Activated T-cell treated with anti-CD3 and anti-CD28 coated beads, Interleukin-2, amount 50 U/mL, for 4 hours (primary cell): Measurements from ENCODE around the gene GATA3. TPM values are rescaled to one million over a fixed set of nuclear protein-coding genes. Genes with fewer than 3 reads are reported as not detected.

Source experiments
- ATAC-seq, 2 donors: fragments of 200-7000 bp; cut with Tn5 transposase; one replicate each; pipeline ENCODE4 v1.10.0; 2021
- DNase-seq: peaks from one replicate; pipeline ENCODE4 v3.0.0-alpha.2; 2020
- H3K27me3 Mint-ChIP-seq: one replicate; pipeline ENCODE4 v1.8.0; 2021; ENCODE audit warnings: low read depth, mixed read lengths
- H3K36me3 Mint-ChIP-seq: one replicate; pipeline ENCODE4 v1.8.0; 2022; ENCODE audit warnings: mixed read lengths; ENCODE audit not compliant: insufficient read depth
- H3K4me1 Mint-ChIP-seq: one replicate; pipeline ENCODE4 v1.8.0; 2021; ENCODE audit warnings: low read depth, mixed read lengths
- H3K4me3 Mint-ChIP-seq: one replicate; pipeline ENCODE4 v1.8.0; 2021; ENCODE audit warnings: mild to moderate bottlenecking, moderate library complexity, mixed read lengths
- H3K9me3 Mint-ChIP-seq: one replicate; pipeline ENCODE4 v1.8.0; 2021; ENCODE audit warnings: mixed read lengths
- total RNA-seq, 3 donors: library from RNA; stranded (reverse); gene quantifications; one replicate each; pipeline ENCODE4 v1.2.1, GENCODE V29; 2021

The GATA3 gene
- total RNA-seq, 3 donors from 2014 or later: 28.1 to 71.9 (median 42.1) TPM

- Mint-ChIP-seq H3K9me3 (no peaks in the 10 kb centered on the region), H3K36me3 (peaks cover 5% of the 10 kb centered on the region)
- DNase-seq: no peak
Measured at GRCh38 chr10:8052341-8052955, 2.0 kb upstream of the GATA3 start.

DNA sequence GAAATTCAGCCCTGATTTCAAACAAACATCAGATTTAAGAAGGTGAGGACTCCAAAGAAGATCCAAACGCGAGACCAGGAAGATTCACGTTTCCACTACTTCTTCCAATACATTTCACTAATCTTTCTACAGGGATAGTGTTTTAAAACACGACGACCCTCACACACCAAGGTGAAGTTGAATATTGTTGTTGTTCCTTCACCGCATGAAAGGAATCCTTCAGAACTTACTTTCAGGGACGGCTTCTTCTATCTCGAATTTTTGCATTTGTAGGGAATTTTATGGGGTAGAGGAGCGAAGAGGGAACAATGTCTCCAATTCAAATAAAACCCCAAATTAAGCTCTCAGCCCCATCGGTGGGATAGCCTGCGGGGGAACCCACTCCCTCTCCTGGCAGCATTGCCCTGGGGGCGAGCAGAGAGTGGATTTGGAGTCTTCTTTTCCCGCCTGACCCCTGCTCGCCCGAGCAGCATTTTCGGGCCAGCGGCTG, 1.5 kb upstream of the GATA3 start:
- DNase-seq (no peak), ATAC-seq (no peak)
- Mint-ChIP-seq H3K27me3 (peaks cover 31% of the 10 kb centered on the region), H3K4me1 (peaks cover 43% of the 10 kb centered on the region), H3K4me3 (peak overlapping the region; percentile 92), H3K36me3 (peaks cover 5% of the 10 kb centered on the region), H3K9me3 (no peaks in the 10 kb centered on the region)

More at GRCh38 chr10:8052341-8052955, 2.0 kb upstream of the GATA3 start:
- Mint-ChIP-seq H3K4me3 (peak overlapping the region; percentile 92), H3K27me3 (peaks cover 37% of the 10 kb centered on the region), H3K4me1 (peaks cover 42% of the 10 kb centered on the region)
- ATAC-seq: no peak

DNA sequence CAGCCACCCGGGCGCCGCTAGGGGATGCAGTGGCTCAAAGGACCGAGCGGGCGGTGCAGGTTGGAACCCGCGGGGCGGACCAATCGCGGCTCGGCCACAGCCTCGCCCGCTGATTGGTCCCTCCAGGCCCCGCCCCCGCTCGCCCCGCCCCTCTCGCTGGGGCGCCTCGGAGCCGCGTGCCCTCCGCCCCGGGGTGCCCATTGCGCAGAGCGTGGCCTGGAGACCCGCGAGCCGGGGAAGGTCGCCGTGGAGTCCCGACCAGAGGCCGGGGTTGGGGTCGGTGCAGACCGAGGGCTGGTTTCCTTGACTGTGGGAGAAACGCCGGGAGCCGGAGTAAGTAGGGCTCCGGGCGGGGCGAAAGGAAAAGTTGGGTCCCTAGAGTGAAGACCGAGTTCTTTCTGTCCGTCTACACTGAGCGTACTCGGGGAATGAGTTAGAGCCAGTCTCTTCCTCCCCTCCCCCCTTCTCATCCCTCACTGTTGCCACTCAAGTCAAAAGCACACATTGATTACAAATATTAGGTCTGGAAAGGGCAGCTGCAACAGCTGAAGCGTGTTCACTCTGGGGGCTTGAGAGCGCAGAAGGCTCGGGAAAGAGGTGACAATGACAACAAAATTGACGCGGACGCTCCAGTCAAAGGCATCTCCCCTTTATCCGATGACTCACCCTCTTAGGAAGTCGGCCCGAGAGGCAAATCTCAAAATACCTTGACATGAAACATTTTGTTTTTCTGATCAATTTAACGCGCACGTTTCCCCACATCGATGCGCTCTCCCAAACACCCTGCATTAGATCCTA, 843 bp upstream of the GATA3 start:
- Mint-ChIP-seq H3K4me1 (peaks cover 44% of the 10 kb centered on the region), H3K36me3 (peaks cover 5% of the 10 kb centered on the region), H3K4me3 (peak overlapping the region; percentile 92), H3K9me3 (no peaks in the 10 kb centered on the region), H3K27me3 (peaks cover 25% of the 10 kb centered on the region)
- DNase-seq (peak; percentile 95), ATAC-seq (peak; percentile 69 to 71)

GRCh38 chr10:8054244-8054493, 319 bp upstream of the GATA3 start:
- Mint-ChIP-seq H3K4me1 (peaks cover 45% of the 10 kb centered on the region), H3K27me3 (peaks cover 20% of the 10 kb centered on the region), H3K4me3 (peak overlapping the region; percentile 92), H3K9me3 (no peaks in the 10 kb centered on the region), H3K36me3 (peaks cover 5% of the 10 kb centered on the region)
- ATAC-seq (peak; percentile 1 to 2), DNase-seq (no peak)

- ATAC-seq: peak in 1 of 2 donors; percentile 9
- H3K27me3 Mint-ChIP-seq: peaks cover 16% of the 10 kb centered on the region
Measured at GRCh38 chr10:8055420-8056349, 1.2 kb downstream of the GATA3 start.

DNA sequence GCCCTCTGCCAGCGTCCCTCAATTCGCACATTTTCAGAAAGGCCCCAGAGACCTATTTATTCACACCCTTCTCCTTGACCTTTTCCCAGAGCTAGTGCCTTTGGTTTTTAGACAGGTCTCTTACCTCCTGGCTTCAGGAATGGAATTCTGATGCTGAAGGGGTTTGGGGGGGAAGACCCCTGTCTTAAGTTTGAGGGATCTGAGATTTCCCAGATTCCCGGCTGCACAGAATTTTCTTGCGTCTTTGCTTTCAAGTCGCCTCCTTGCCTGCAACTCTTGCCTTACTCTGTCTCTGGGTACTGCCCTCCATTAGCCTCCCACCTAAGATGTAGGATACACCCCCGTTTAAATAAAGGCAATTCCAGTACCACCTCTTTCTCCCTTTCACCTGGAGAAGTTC, 1.9 kb downstream of the GATA3 start:
- no peak for DNase-seq

More at GRCh38 chr10:8055420-8056349, 1.2 kb downstream of the GATA3 start:
- Mint-ChIP-seq H3K4me3 (peak overlapping the region; percentile 94), H3K36me3 (peaks cover 13% of the 10 kb centered on the region), H3K9me3 (no peaks in the 10 kb centered on the region), H3K4me1 (peaks cover 56% of the 10 kb centered on the region)
- DNase-seq: no peak

DNA sequence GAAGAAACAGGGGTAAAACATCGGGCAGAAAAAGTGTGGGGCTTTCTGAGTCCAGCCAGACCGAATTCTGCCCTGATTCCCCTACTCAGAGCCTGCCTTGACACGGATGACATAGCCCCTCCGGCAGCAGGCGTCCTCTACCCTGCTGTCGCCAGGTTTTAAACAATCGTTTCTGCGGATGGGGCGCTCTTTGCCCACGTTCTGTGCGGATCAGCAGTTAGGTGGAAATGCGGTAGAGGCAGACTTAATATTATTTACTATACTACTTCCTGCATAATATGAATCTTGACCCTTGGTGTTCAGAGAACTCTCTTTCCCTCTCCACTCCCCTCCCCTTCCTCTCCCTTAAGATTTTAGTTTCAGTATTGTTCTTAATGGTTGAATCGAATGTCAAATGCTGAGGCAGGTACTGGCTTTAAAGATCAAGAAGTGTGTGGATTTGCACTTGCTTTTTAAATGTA, 2.4 kb downstream of the GATA3 start:
- peaks cover 14% of the 10 kb centered on the region for H3K27me3 Mint-ChIP-seq
- H3K36me3 Mint-ChIP-seq: peaks cover 19% of the 10 kb centered on the region
- peaks cover 66% of the 10 kb centered on the region for H3K4me1 Mint-ChIP-seq
- no peaks in the 10 kb centered on the region for H3K9me3 Mint-ChIP-seq
- peak overlapping the region; percentile 94 for H3K4me3 Mint-ChIP-seq
- DNase-seq (peak; percentile 49), ATAC-seq (peak; percentile 8 to 10)

More for the DNA sequence above, 1.9 kb downstream of the GATA3 start:
- Mint-ChIP-seq H3K27me3 (peaks cover 16% of the 10 kb centered on the region), H3K4me1 (peaks cover 62% of the 10 kb centered on the region), H3K9me3 (no peaks in the 10 kb centered on the region), H3K4me3 (peak overlapping the region; percentile 94), H3K36me3 (peaks cover 18% of the 10 kb centered on the region)
- ATAC-seq: no peak

DNA sequence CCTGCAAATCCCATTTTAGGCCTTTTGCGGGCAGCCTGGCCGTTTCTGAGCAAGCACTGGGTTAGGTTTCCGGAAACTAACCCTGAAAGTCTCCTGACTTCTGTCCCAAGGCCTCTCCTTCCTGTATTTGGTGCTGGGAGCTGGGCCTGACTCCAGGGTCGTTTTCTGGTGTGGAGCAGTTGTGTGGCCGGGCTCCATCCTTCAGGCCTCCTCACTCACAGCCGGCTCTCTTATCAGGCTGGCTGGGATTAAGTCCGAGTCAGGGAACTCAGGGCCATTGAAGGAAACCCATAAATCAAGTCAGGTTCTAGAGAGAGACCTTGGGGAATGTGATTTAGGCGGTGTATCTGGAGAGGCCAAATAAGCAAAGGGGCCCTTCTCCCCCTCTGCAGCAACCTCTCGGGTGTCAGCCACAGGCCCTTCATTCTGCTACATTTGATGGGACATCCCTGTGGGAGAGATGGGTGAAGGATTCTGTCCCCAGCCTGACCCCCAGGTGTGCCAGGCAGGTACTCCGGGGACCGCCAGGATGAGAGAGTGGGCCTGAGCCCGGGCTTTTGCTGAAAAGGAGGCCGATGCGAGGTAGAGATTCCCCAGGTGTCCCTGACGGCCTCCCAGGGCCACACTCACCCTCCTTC, 3.3 kb downstream of the GATA3 start:
- peak overlapping the region; percentile 94 for H3K4me3 Mint-ChIP-seq
- no peak for DNase-seq
- peaks cover 6% of the 10 kb centered on the region for H3K27me3 Mint-ChIP-seq
- H3K4me1 Mint-ChIP-seq: peaks cover 68% of the 10 kb centered on the region
- no peaks in the 10 kb centered on the region for H3K9me3 Mint-ChIP-seq
- no peak for ATAC-seq
- peaks cover 21% of the 10 kb centered on the region for H3K36me3 Mint-ChIP-seq

DNA sequence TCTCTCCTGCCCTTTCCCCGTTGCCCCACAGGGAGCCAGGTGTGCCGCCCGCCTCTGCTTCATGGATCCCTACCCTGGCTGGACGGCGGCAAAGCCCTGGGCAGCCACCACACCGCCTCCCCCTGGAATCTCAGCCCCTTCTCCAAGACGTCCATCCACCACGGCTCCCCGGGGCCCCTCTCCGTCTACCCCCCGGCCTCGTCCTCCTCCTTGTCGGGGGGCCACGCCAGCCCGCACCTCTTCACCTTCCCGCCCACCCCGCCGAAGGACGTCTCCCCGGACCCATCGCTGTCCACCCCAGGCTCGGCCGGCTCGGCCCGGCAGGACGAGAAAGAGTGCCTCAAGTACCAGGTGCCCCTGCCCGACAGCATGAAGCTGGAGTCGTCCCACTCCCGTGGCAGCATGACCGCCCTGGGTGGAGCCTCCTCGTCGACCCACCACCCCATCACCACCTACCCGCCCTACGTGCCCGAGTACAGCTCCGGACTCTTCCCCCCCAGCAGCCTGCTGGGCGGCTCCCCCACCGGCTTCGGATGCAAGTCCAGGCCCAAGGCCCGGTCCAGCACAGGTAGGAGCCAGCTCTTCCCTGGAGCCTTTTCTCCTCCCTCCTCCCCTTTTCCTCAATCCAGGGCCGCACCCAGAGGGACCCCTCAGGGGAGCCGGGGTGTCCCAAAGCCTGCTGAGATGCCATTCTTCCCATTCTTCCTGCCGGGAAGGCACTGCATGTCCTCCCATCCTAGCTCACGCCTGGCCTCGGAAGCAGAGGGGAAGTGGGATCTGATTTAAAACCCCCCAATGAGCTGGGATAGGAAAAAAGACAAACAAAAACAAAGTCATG, 4.0 kb downstream of the GATA3 start:
- ATAC-seq: no peak
- Mint-ChIP-seq H3K4me1 (peaks cover 70% of the 10 kb centered on the region), H3K9me3 (no peaks in the 10 kb centered on the region), H3K4me3 (peak overlapping the region; percentile 94), H3K36me3 (peaks cover 28% of the 10 kb centered on the region), H3K27me3 (no peaks in the 10 kb centered on the region)
- no peak for DNase-seq

DNA sequence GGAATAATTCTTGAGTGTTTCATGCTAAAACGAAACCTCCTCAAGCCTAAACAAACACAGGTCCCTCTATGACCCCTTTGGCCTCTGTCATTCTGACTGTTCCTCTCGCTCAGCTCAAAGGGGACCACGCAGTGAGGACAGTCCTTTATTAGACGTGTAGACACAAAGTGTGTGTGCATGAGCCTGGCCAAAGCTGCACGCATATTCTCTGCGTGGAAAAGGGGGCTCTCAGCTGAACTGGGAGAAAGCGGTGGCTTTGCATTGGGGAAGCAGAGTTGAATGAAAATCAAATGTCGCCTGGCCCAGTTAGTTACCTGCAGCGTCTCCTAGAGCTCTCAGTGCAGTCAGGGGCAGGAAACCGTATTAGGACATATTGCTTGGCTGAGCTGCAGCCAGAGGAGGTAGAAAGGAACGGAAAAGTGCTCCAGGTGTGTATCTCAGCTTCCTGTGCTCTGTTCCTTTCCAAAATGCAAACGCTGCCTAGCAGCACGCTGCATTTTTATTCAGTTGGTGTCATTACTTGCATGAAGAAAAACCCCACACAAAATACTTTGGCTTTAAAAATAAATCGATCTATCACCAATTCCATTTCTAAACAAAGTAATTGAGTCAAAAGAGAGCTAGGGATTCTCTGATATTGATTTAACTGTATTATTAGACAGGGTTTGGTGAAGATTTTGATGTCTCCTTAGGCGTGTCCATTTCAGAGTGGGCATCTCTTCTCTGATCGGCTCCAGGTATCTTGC, 4.9 kb downstream of the GATA3 start:
- Mint-ChIP-seq H3K4me1 (peaks cover 72% of the 10 kb centered on the region), H3K4me3 (peak overlapping the region; percentile 94), H3K27me3 (no peaks in the 10 kb centered on the region), H3K36me3 (peaks cover 37% of the 10 kb centered on the region), H3K9me3 (no peaks in the 10 kb centered on the region)
- no peak for DNase-seq
- no peak for ATAC-seq

DNA sequence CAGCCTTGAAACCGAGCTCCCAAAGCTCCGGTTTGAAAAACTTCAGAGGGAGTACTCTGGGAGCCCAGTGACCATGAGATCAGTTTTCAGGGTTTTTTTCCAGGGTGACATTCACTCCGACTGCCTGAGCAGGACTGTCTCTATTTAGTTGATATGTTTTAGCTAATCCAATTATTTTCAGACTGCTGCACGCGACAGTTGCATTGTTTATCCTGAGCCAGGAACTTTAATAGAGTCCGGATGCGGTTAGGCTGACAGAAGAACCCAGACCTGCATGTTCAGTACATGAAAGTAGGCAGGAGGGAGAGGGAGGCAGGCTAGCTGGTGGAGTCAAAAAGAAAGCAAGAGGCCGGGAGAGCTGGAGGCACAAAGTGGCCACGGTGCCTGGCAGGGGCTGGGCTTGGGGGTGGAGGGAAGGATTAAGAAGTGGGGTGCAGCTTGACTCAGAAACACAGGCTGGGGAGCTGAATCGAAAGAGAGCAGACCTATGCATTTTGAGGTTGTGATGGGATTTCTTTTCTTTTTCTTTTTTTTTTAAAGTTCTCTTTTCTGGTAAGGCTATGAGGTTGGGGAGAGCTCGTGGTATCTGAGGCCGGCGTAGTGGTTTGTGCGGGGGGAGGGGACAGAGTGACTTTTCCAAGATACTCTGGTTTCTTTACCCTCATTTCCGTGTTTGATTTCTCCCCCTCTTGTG, 5.7 kb downstream of the GATA3 start:
- DNase-seq (no peak), ATAC-seq (peak; percentile 15 to 25)
- H3K4me1 Mint-ChIP-seq: peaks cover 77% of the 10 kb centered on the region
- no peaks in the 10 kb centered on the region for H3K27me3 Mint-ChIP-seq
- H3K4me3 Mint-ChIP-seq: peak overlapping the region; percentile 94
- peaks cover 41% of the 10 kb centered on the region for H3K36me3 Mint-ChIP-seq
- H3K9me3 Mint-ChIP-seq: no peaks in the 10 kb centered on the region

GRCh38 chr10:8060704-8061121, 6.2 kb downstream of the GATA3 start:
- DNase-seq (no peak), ATAC-seq (no peak)
- Mint-ChIP-seq H3K4me3 (peak overlapping the region; percentile 94), H3K9me3 (no peaks in the 10 kb centered on the region), H3K36me3 (peaks cover 43% of the 10 kb centered on the region), H3K27me3 (no peaks in the 10 kb centered on the region), H3K4me1 (peaks cover 80% of the 10 kb centered on the region)
